GM12873 (cell line): ENCODE results near the gene MMP2.

Experiments used
- CTCF ChIP-seq: IDR thresholded peaks from 2 replicates; pipeline ENCODE4 v1.5.1; 2012; ENCODE audit warnings: low read depth, mild to moderate bottlenecking, moderate library complexity, low read length, control low read depth; ENCODE audit not compliant: insufficient read depth; ENCODE audit errors: missing control alignments

Gene MMP2

GRCh38 chr16:55478827-55479429 is at the start of gene MMP2:
TSS of gene MMP2 (plus strand) at chr16:55479198. CDS start at chr16:55479480, 282 bp downstream.
- no peak for TF ChIP-seq CTCF

- no peak for TF ChIP-seq CTCF
Measured at GRCh38 chr16:55433030-55433429, 46.0 kb upstream of the MMP2 start.

GRCh38 chr16:55433535-55433934 is 45.5 kb upstream of the MMP2 start:
- TF ChIP-seq CTCF: no peak

GRCh38 chr16:55434000-55434399 is 45.0 kb upstream of the MMP2 start:
- TF ChIP-seq CTCF: no peak

GRCh38 chr16:55435387-55435786 is 43.6 kb upstream of the MMP2 start:
- TF ChIP-seq CTCF: no peak

- TF ChIP-seq CTCF: no peak
Measured at GRCh38 chr16:55436587-55436986, 42.4 kb upstream of the MMP2 start.

- no peak for TF ChIP-seq CTCF
Measured at GRCh38 chr16:55437625-55438024, 41.4 kb upstream of the MMP2 start.
